HUES48 (cell line): Measurements from ENCODE around the gene RAB40C.

Source experiments
- H3K27ac ChIP-seq: one replicate; pipeline ENCODE4 v1.7.0; 2013; ENCODE audit warnings: low read depth, low read length, inconsistent platforms
- H3K27me3 ChIP-seq: 2 replicates; pipeline ENCODE4 v1.6.1; 2013; ENCODE audit warnings: mild to moderate bottlenecking, low read length; ENCODE audit not compliant: control insufficient read depth, insufficient read depth
- H3K36me3 ChIP-seq: 2 replicates; pipeline ENCODE4 v1.6.1; 2013; ENCODE audit warnings: low read length; ENCODE audit not compliant: control insufficient read depth, insufficient read depth
- H3K4me1 ChIP-seq: 2 replicates; pipeline ENCODE4 v1.6.1; 2013; ENCODE audit warnings: mild to moderate bottlenecking, low read length; ENCODE audit not compliant: control insufficient read depth, insufficient read depth
- H3K4me3 ChIP-seq: 2 replicates; pipeline ENCODE4 v1.5.1; 2013; ENCODE audit warnings: mild to moderate bottlenecking, low read depth, low read length
- H3K9ac ChIP-seq: 2 replicates; pipeline ENCODE4 v1.6.1; 2013; ENCODE audit warnings: mild to moderate bottlenecking, low read depth, low read length, moderate library complexity
- H3K9me3 ChIP-seq: 2 replicates; pipeline ENCODE4 v1.6.1; 2013; ENCODE audit warnings: low read length; ENCODE audit not compliant: control insufficient read depth, insufficient read depth

The RAB40C gene

DNA sequence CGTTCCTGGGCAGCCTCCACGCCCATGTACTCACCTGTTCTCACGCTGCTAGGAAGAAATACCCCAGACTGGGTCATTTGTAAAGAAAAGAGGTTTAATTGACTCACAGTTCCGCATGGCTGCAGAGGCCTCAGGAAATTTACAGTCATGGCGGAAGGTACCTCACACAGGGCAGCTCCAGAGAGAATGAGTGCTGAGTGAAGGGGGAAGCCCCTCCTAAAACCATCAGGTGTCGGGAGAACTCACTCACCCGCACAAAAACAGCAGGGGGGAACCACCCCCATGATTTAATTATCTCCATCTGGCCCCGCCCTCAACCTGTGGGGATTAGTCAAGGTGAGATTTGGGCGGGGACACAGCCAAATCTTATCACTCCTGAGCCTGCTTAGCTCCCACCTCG is 18.2 kb downstream of the RAB40C start:
- Histone ChIP-seq H3K4me3 (no peak overlapping the region), H3K9ac (no peak overlapping the region)

DNA sequence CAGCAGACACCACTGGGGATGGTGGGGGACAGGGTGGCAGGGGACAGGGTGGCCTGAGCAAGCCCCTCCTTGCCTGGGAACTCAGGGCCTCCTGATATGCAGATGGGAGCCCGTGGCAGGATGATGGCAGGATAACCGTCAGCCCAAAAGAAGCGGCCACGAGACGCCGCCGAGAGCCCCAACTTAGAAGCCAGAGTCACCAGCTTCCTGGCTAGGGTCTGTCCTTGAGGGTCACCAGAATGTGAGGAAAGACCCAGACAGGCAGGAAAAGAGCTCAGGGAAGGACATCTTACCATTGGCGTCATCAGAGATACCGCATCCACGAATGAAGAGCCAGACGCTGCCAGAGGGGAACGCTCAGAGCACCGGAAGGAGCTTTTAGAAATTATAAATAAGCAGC is 19.4 kb downstream of the RAB40C start:
- H3K4me3 ChIP-seq = no peak overlapping the region
- H3K27me3 ChIP-seq = no peaks in the 10 kb centered on the region
- H3K27ac ChIP-seq = no peak overlapping the region
- H3K9ac ChIP-seq = no peak overlapping the region
- H3K4me1 ChIP-seq = no peaks in the 10 kb centered on the region
- no peaks in the 10 kb centered on the region for H3K9me3 ChIP-seq
- no peaks in the 10 kb centered on the region for H3K36me3 ChIP-seq

More for the DNA sequence above, 18.2 kb downstream of the RAB40C start:
- Histone ChIP-seq H3K27ac (no peak overlapping the region), H3K27me3 (no peaks in the 10 kb centered on the region), H3K36me3 (no peaks in the 10 kb centered on the region), H3K4me1 (no peaks in the 10 kb centered on the region), H3K9me3 (no peaks in the 10 kb centered on the region)

DNA sequence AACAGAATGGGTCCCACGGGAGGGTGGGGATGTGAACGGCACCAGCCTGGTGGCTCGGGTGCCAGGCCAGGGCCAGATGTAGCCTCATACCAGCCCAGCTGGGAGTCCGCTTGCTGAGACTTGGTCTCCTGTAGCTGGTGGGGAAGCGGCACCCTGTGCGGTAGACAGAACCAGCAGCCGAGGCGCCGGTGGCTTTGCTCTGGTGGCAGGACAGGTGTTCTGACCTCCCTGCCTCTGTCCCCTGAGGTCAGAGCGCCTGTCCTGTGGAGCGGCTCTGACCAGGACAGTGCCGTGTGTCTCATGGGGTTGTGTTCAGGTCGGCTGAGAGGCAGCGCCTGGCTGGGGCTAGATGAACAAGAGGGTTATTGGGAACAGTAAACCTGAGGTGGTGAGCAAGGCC is 20.1 kb downstream of the RAB40C start:
- H3K9ac ChIP-seq = no peak overlapping the region
- H3K27ac ChIP-seq = no peak overlapping the region
- no peaks in the 10 kb centered on the region for H3K4me1 ChIP-seq
- H3K27me3 ChIP-seq = no peaks in the 10 kb centered on the region
- no peaks in the 10 kb centered on the region for H3K9me3 ChIP-seq
- H3K4me3 ChIP-seq = no peak overlapping the region
- no peaks in the 10 kb centered on the region for H3K36me3 ChIP-seq

DNA sequence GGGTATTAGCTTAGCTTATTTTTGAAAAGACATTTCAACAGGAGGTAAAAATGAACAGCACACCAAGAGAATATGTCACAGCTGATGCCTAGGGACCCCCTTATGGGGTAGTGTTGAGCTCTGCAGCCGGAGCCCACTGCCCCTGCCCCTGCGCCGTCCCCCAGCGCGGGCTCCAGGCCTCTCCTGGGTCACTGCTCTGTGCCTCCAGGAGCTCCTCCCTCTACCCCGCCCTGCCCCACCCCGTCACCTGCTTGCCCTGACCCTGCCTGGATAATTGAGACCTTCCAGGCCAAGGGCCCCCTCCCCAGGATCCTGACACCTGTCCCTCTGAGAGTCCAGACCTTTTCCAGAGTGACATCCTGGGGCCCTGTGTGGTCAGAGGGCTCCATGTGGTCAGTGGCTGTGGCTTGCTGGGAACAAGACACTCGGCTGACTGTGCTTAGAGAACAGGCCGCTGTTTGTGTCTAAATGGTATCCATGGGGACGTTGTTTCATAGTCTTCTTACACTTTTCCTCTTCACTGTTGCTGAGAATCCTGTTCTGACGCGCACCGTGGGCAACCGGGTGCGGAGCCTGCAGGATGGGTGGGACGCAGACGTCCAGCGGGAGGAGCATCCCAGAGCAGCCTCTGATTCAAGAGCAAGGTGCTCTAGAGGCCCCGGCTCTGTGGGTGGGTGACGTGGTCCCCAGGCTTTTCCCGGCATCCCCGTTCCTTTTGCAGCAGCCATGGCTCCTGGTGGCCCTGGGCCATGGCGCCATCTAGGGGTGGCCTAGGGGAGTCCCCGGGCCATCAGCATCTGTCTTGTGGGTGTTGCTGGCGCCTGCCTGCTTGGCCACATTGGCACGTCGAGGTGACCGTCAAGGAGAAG is 20.9 kb downstream of the RAB40C start:
- Histone ChIP-seq H3K27me3 (no peaks in the 10 kb centered on the region), H3K9me3 (no peaks in the 10 kb centered on the region), H3K9ac (no peak overlapping the region), H3K4me1 (no peaks in the 10 kb centered on the region), H3K27ac (no peak overlapping the region), H3K4me3 (no peak overlapping the region), H3K36me3 (no peaks in the 10 kb centered on the region)

DNA sequence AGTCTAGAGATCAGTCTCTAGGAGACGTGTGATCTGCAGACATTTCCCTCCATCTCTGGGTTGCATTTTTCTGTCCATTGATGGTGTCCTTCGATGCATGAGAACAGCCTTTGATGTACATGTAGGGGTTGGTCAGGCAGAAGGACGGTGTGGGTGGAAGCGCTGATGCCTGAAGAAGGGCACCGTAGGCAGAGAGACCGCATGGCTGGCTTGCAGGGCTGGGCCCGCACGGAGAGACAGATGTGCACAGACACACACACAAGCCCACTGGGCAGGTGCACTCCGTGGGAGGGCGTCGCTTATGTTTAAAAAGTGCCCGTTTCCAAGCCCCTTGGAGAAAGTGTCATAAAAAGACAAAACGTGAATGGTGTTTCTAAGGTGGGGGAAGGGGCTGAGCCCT is 25.3 kb downstream of the RAB40C start:
- Histone ChIP-seq H3K27ac (no peak overlapping the region), H3K9me3 (no peaks in the 10 kb centered on the region)

DNA sequence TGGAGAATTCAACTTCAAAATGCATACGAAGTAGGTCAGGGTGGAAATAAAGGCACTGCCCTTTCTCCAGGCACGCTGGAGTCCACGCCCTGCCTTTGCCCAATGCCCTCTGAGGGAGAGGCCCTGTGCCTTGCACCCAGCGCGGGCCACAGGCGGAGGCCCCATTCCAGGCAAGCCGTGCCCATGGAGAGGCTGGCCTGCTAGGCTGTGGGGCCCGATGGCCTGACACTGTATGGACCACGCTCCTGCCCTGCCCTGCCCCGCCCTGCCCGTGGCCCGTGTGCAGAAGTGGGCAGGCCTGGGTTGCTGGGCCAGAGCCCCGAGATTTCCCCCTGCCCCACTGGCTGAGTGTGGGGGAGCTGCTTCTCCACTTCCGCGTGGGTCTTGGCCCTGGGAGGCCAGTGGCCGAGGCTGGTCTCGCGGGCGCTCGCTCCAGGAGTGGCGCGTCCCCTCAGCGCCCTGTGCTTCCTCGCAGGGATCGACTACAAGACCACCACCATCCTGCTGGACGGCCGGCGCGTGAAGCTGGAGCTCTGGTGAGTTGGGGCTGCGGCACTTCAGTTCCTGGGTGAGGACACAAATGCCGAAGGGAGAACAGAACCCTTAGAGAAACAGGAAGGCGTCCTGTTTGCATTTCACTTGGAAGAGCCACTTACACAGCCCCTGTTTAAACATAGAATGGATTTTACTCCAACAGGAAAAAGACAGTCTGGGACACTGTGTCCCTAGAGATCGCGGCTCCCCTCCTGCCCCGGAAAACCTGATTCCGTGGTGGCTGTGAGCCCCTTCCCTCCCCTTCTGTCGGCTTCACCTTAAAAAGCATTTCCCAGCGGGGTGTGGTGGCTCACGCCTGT is 27.1 kb downstream of the RAB40C start:
- Histone ChIP-seq H3K4me3 (no peak overlapping the region), H3K36me3 (no peaks in the 10 kb centered on the region), H3K4me1 (no peaks in the 10 kb centered on the region), H3K9me3 (no peaks in the 10 kb centered on the region), H3K9ac (no peak overlapping the region), H3K27me3 (no peaks in the 10 kb centered on the region), H3K27ac (no peak overlapping the region)

More for the DNA sequence above, 25.3 kb downstream of the RAB40C start:
- Histone ChIP-seq H3K36me3 (no peaks in the 10 kb centered on the region), H3K9ac (no peak overlapping the region), H3K27me3 (no peaks in the 10 kb centered on the region), H3K4me1 (no peaks in the 10 kb centered on the region), H3K4me3 (no peak overlapping the region)

DNA sequence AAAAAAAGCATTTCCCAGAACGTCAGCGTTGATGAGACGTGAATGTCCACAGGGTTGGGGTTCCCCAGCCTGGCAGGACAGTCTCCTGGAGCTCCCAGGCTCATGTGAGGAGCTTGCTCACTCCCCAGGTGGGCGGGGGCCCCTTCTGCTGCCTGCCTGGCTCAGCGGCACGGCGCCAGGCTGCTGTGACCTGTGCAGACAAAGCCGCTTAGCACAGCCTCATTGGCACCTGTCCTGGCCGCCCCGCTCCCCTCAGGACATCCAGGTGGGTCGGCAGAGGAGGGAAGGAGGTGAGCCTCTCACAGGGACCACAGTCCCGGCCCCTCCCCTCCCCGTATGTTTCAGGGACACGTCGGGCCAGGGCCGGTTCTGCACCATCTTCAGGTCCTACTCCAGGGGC is 28.0 kb downstream of the RAB40C start:
- H3K9me3 ChIP-seq = no peaks in the 10 kb centered on the region
- no peak overlapping the region for H3K4me3 ChIP-seq
- H3K9ac ChIP-seq = no peak overlapping the region
- H3K27me3 ChIP-seq = no peaks in the 10 kb centered on the region
- no peaks in the 10 kb centered on the region for H3K36me3 ChIP-seq
- H3K4me1 ChIP-seq = no peaks in the 10 kb centered on the region
- no peak overlapping the region for H3K27ac ChIP-seq

DNA sequence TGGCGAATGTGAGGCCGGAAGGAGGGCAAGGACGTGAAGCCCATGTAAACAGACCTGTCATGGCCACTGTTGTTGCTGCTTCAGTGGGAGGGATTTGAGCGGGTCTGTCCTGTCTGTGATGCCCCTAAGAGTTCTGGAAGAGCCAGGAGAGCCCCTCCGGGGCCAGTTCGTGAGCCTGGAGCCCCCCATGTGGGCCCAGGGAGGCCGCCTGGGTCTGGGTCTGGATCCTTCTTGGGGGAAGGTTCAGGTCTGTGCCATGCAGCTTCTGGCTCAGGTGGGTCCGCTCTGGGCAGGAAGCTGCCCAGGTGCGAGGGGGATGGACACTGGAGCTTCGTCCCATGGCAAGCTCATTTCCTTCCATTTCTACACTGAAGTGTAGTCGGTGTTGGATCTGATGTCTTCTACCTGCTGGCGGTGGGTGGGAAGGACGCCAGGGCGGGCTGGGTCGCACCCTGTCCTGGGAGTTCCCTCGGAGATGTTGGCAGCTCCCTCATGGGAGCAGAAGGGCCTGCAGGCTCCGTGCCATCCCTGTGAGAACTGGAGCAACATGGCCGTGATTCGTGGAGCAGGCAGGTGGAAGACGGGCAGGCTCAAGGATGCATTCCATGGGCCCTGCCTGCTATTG is 29.7 kb downstream of the RAB40C start:
- Histone ChIP-seq H3K4me1 (no peaks in the 10 kb centered on the region), H3K9ac (no peak overlapping the region), H3K27me3 (no peaks in the 10 kb centered on the region), H3K9me3 (no peaks in the 10 kb centered on the region), H3K36me3 (no peaks in the 10 kb centered on the region), H3K4me3 (no peak overlapping the region), H3K27ac (no peak overlapping the region)

DNA sequence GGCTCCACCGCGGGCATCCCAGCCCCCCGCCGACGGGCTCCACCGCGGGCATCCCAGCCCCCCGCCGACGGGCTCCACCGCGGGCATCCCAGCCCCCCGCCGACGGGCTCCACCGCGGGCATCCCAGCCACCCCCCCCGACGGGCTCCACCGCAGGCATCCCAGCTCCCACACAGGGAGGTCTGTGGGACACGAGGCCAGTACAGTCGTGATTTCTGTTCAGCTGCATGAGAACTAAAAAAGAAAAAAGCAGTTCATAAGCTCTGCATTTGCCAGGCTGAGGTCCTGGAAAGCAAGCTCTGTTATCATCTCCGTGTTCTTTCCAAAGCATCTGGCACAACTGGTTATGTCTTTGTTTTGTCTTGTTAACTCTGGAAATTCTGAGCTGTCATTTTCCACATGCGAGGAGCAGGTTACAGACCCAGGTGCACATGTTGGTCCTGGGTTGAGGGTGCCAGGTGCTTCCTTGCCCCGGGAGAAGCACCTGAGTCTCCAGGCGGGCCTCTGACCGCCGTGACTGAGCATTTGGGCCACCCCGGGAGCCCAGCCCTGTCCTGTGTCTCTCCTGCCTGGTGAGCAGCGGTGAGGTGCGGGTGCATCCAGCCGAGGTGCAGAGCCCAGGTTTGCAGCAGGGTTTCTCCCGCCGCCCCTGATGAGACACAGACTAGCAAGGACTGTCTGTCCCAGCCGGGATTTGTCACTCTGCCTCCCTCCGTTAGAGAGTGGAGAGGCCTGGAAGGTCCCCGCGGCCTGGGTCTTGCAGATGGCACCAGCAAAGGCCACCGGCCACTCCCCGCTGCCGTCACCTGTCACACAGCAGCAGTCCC is 31.0 kb downstream of the RAB40C start:
- no peak overlapping the region for H3K9ac ChIP-seq
- no peak overlapping the region for H3K27ac ChIP-seq
- H3K4me1 ChIP-seq = no peaks in the 10 kb centered on the region
- peaks cover 1% of the 10 kb centered on the region; the same call in 1 of the 2 replicates for H3K36me3 ChIP-seq
- H3K9me3 ChIP-seq = no peaks in the 10 kb centered on the region
- no peaks in the 10 kb centered on the region for H3K27me3 ChIP-seq
- no peak overlapping the region for H3K4me3 ChIP-seq

DNA sequence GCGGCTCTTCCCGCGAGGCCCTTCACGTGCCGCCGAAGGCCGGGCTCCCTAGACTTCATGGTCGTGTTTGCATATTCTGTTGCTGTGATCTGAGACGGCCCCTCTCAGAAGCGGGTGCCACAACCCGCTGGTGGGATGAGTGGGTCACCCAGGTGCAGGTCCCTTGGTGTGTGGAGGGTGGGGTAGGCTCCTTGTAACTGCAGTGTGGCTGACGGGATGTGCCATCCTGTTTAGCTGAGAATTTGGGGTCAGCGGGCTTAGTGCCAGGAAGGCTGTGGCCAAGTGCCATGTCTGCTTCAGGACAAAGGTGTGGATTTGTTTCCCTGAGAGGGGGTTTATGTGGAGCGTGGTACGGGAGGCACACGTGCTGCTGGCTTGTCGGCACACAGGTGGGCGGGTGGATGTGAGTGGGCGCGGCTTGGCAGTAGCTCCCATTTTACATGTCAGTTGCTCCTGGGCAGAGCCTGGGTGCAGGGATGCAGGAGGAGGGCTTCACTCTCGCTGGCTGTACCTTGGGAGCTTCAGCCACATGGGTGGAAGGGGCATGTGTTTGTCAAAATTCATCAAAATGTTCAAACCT is 31.8 kb downstream of the RAB40C start:
- peaks cover 7% of the 10 kb centered on the region; the same call in 1 of the 2 replicates for H3K36me3 ChIP-seq
- H3K9ac ChIP-seq = no peak overlapping the region
- H3K27me3 ChIP-seq = no peaks in the 10 kb centered on the region
- H3K4me1 ChIP-seq = no peaks in the 10 kb centered on the region
- no peak overlapping the region for H3K4me3 ChIP-seq
- H3K27ac ChIP-seq = no peak overlapping the region
- H3K9me3 ChIP-seq = no peaks in the 10 kb centered on the region
